GM23248 (cell line): ENCODE data around the gene LYST.

Experiments
- EZH2 ChIP-seq: fragments of 200-600 bp; sonication (generic); IDR thresholded peaks from 2 replicates; pipeline ENCODE4 v1.6.1; 2018; ENCODE audit warnings: antibody characterized with exemption, mild to moderate bottlenecking; ENCODE audit not compliant: insufficient read depth, poor library complexity, severe bottlenecking
- EZH2phosphoT487 ChIP-seq: fragments of 200-600 bp; sonication (generic); IDR thresholded peaks from 2 replicates; pipeline ENCODE4 v1.6.1; 2018; ENCODE audit warnings: antibody characterized with exemption, moderate library complexity, mild to moderate bottlenecking, low read depth; ENCODE audit not compliant: insufficient read depth

- no peak for TF ChIP-seq EZH2
- no peak for TF ChIP-seq EZH2phosphoT487
Observed at GRCh38 chr1:235855811-235856429, 10.8 kb downstream of the LYST start.
